Esophagus (tissue), 2 donors: ENCODE results near the gene TTC17. TPM values are rescaled to one million over a fixed set of nuclear protein-coding genes. Genes with fewer than 3 reads are reported as not detected.
"Not testable (repeated sequence)": the region's sequence is repeated elsewhere in the genome, so short reads cannot be mapped to it uniquely, and the experiment has no call there.

Experiments
- H3K27ac ChIP-seq, 2 donors: one replicate each; pipeline ENCODE4 v1.5.1; 2013; ENCODE audit warnings: low read depth in 2 of 2, mild to moderate bottlenecking in 2 of 2, inconsistent platforms in 1 of 2, low read length in 1 of 2, moderate library complexity in 1 of 2
- H3K27me3 ChIP-seq, 2 donors: one replicate each; pipeline ENCODE4 v1.6.1; 2013; ENCODE audit warnings: low read length in 2 of 2, control low read depth in 1 of 2, mild to moderate bottlenecking in 1 of 2; ENCODE audit not compliant: insufficient read depth in 2 of 2, control insufficient read depth in 1 of 2
- H3K36me3 ChIP-seq, 2 donors: one replicate each; pipeline ENCODE4 v1.6.1; 2013; ENCODE audit warnings: low read length in 1 of 2; ENCODE audit not compliant: control insufficient read depth in 2 of 2, insufficient read depth in 2 of 2
- H3K4me1 ChIP-seq, 2 donors: one replicate each; pipeline ENCODE4 v1.6.1; 2013; ENCODE audit warnings: low read length in 1 of 2; ENCODE audit not compliant: control insufficient read depth in 2 of 2, insufficient read depth in 2 of 2
- H3K4me3 ChIP-seq, 2 donors: one replicate each; pipeline ENCODE4 v1.5.1; 2013; ENCODE audit warnings: low read length in 2 of 2, mild to moderate bottlenecking in 2 of 2, low read depth in 1 of 2, moderate library complexity in 1 of 2
- H3K9me3 ChIP-seq, 2 donors: one replicate each; pipeline ENCODE4 v1.6.1; 2013; ENCODE audit warnings: mild to moderate bottlenecking in 2 of 2, low read depth in 1 of 2, low read length in 1 of 2, moderate library complexity in 1 of 2; ENCODE audit not compliant: control insufficient read depth in 2 of 2, insufficient read depth in 1 of 2
- WGBS, 2 donors: extraction: QIAGEN DNeasy Blood & Tissue Kit; methylation state at CpG; one replicate each; pipeline ENCODE4 v1.1.7; 2013; 5-methylcytosine and 5-hydroxymethylcytosine counted together
- polyA plus RNA-seq, 2 donors: library from polyadenylated mRNA; stranded (reverse); fragments of 200-250 nt; gene quantifications; one replicate each; pipeline ENCODE4 v1.2.3, GENCODE V29; 2013
- donor health status: healthy with polysubstance abuse.
- donor health status: Bipolar disorder and iron deficiency.

Gene TTC17, protein sequence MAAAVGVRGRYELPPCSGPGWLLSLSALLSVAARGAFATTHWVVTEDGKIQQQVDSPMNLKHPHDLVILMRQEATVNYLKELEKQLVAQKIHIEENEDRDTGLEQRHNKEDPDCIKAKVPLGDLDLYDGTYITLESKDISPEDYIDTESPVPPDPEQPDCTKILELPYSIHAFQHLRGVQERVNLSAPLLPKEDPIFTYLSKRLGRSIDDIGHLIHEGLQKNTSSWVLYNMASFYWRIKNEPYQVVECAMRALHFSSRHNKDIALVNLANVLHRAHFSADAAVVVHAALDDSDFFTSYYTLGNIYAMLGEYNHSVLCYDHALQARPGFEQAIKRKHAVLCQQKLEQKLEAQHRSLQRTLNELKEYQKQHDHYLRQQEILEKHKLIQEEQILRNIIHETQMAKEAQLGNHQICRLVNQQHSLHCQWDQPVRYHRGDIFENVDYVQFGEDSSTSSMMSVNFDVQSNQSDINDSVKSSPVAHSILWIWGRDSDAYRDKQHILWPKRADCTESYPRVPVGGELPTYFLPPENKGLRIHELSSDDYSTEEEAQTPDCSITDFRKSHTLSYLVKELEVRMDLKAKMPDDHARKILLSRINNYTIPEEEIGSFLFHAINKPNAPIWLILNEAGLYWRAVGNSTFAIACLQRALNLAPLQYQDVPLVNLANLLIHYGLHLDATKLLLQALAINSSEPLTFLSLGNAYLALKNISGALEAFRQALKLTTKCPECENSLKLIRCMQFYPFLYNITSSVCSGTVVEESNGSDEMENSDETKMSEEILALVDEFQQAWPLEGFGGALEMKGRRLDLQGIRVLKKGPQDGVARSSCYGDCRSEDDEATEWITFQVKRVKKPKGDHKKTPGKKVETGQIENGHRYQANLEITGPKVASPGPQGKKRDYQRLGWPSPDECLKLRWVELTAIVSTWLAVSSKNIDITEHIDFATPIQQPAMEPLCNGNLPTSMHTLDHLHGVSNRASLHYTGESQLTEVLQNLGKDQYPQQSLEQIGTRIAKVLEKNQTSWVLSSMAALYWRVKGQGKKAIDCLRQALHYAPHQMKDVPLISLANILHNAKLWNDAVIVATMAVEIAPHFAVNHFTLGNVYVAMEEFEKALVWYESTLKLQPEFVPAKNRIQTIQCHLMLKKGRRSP
- 10 to 100 TPM; 20.1 to 32.7 TPM for polyA plus RNA-seq

DNA sequence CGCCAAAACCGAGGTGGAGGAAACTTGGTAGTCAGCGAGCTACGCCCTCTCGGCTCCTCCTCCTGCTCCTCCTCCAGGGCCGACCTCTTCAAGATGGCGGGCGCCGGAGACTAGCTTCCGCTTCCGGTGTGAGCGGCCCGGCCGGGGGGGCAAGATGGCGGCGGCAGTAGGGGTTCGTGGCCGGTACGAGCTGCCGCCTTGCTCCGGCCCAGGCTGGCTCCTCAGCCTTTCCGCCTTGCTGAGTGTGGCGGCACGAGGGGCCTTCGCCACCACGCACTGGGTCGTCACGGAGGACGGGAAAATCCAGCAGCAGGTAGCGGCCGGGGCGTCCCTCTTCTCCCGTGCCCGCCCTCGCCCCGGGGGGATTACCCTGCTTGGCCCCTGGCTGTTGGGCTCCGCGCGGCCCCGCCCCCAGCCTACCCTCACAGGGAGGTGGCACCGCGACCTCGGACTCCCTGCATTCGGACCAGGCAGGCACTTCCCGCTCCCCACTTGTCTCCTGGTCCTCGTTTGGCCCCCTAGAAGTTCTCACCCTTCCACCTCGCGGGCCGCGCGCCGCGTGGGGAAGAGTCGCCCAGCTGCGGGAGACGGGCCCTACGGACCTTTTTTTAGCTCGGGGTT is at the start of gene TTC17:
Gene TTC17 (plus strand): TSS at position 120 of the 621 bp plus-strand sequence. CDS start 35 bp downstream, at position 155.
- Histone ChIP-seq H3K4me3 (peak within 1 kb of the TSS; percentile 80 to 96), H3K27me3 (no peaks in the 10 kb centered on the region), H3K36me3 (no peaks in the 10 kb centered on the region), H3K27ac (peak within 1 kb of the TSS; percentile 93 to 95), H3K4me1 (no peaks in the 10 kb centered on the region), H3K9me3 (no peaks in the 10 kb centered on the region)
- 0 to 1% methylated on average over 46 to 58 of the region's 58 CpGs for WGBS, 2 donors

DNA sequence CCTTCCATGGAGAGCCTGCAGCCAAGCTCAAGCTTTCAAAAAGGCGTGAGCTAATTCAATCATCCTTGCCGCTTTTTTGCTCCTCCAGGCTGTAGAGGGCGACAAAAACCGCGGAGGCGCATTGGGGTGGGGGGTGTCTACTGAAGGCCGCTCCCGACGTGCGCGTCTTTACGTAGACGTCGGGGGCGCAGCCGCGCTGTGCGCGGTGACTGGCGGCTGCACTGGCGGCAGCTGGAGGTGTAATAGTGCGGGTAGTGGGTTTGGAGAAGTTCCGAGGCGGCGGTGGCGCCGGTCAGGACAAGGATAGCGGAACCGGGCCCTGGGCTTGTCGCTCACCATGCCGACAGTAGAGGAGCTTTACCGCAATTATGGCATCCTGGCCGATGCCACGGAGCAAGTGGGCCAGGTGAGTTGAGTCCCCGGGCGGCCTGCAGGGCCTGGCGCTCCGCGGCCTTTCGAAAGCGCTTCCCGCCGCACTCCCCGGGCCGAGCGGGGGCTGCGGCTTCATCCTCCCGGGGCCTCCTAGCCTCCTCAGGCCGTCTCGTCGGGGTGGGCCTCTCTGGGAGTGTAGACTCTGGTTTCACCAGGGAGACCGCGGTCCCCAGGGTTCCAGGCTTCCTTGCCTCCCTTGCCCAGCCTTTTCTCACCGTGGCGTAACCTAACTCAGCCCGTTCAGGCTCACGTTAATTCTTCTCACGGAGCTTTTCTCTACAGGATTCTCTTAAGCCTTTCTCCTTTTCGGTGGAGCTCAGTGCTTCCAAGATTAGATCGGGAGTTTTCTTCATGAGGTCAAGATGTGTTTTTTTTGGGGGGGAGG is 46.7 kb upstream of the TTC17 start, which contains the start of gene API5:
Gene API5 (plus strand): TSS at position 206 of the 817 bp plus-strand sequence. CDS start 132 bp downstream, at position 338.
- Histone ChIP-seq H3K36me3 (peaks cover 0 to 3% of the 10 kb centered on the region in 2 donors), H3K27ac (peak within 1 kb of the TSS; percentile 82 to 92), H3K9me3 (no peaks in the 10 kb centered on the region), H3K27me3 (no peaks in the 10 kb centered on the region), H3K4me3 (peak within 1 kb of the TSS; percentile 72 to 78), H3K4me1 (no peaks in the 10 kb centered on the region)
- 0 to 1% methylated on average over 52 to 60 of the region's 60 CpGs for WGBS, 2 donors

DNA sequence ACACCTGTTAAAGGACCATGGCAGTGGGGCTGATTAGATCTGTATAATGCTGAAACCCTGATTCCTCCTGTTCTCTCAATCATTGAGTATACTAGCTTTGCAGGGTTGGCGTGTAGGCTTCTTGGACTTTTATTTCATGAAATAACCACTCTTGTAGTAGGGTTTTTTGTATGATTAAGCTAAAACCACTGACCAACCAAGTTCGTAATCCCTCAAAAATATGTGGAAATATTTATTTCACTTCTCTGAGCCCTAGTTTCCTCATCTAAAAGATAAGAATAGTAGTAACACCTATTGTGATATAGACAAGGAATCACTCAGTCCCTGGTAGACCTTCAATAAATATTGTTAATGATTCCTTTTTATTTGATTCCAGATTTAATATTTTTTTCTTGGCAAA is 42.8 kb upstream of the TTC17 start:
- no peak overlapping the region for H3K27ac ChIP-seq
- H3K27me3 ChIP-seq = no peaks in the 10 kb centered on the region
- WGBS, 2 donors = 78 to 81% methylated on average over 2 of the region's 2 CpGs
- peaks cover 0 to 3% of the 10 kb centered on the region in 2 donors for H3K36me3 ChIP-seq
- H3K4me1 ChIP-seq = no peaks in the 10 kb centered on the region
- H3K4me3 ChIP-seq = no peak overlapping the region
- H3K9me3 ChIP-seq = no peaks in the 10 kb centered on the region

DNA sequence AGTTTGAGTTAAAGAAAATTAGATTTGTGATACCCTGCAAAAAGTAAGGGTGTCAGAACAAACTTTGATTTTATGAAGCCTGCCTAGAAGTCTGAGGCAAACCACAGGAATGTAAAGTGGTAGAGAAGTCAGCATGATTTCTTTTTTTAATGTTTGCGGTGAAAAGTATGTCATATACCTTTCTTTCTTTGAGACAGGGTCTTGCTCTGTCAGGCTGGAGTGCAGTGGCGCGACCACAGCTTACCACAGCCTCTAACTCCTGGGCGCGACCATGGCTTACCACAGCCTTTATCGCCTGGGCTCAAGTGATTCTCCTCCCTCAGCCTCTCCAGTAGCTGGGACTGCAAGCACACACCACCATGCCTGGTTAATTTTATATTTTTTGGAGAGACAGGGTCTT is 42.3 kb upstream of the TTC17 start:
- Histone ChIP-seq H3K36me3 (peaks cover 0 to 3% of the 10 kb centered on the region in 2 donors), H3K9me3 (no peaks in the 10 kb centered on the region), H3K27me3 (no peaks in the 10 kb centered on the region), H3K4me1 (no peaks in the 10 kb centered on the region), H3K4me3 (no peak overlapping the region), H3K27ac (no peak overlapping the region)
- WGBS, 2 donors = 78 to 85% methylated on average over 6 of the region's 6 CpGs

DNA sequence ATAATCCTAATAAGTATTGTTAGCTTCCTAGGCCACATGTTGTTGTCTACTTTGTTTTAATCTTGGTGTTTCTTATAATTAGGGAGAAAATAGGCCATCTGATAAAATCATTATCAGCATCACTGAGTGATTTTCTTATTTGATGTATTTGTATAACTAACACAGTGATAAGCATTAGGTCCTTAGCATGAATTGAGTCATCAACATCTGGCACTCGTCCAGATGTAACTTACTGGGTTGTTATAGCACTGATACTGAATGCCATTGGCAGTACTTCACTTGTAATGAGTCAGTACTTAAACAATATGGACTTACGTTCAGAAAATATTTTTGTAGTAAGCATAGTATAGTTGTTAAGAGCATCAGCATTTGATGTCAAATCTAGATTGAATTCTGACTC is 30.7 kb upstream of the TTC17 start:
- peaks cover 15% of the 10 kb centered on the region in 2 donors for H3K36me3 ChIP-seq
- WGBS, 2 donors = 39 to 45% methylated on average over 2 of the region's 2 CpGs
- H3K4me1 ChIP-seq = no peaks in the 10 kb centered on the region
- H3K27me3 ChIP-seq = no peaks in the 10 kb centered on the region
- no peaks in the 10 kb centered on the region for H3K9me3 ChIP-seq
- H3K4me3 ChIP-seq = no peak overlapping the region
- no peak overlapping the region for H3K27ac ChIP-seq

DNA sequence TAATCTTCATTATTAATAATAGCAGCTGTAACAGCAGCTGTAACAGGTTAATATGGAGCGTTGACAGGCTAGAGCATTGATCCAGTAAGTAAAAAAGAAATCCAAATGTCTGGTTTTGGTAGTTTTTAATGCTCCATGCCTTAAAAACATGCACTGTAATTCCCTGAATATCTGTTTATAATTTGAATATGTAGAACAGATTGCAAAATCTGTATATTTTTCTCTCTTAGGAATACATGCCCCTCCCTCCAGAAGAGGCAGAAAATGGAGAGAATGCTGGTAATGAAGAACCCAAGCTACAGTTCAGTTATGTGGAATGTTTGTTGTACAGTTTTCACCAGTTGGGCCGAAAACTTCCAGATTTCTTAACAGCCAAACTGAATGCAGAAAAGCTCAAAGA is 30.2 kb upstream of the TTC17 start:
- Histone ChIP-seq H3K27ac (no peak overlapping the region), H3K27me3 (no peaks in the 10 kb centered on the region), H3K9me3 (no peaks in the 10 kb centered on the region), H3K4me3 (no peak overlapping the region), H3K36me3 (peaks cover 13% of the 10 kb centered on the region in 2 donors), H3K4me1 (no peaks in the 10 kb centered on the region)
- WGBS, 2 donors = 91 to 96% methylated on average over 2 of the region's 2 CpGs

DNA sequence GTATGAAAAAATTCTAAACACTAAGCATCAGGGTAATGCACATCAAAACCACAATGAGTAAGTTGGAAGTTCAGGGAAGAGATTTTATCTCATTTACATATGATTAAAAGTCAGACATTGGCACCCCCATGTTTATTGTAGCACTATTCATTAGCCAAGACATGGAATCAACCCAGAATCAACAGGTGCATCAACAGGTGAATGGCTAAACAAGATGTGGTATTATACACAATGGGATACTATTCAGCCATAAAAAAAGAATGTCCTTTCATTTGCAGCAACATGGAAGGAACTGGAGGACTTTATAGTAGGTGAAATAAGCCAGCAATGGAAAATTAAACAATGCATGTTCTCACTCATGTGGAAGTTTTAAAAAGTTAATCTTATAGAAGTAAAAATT is 17.6 kb upstream of the TTC17 start:
- Histone ChIP-seq H3K27ac (no peak overlapping the region), H3K36me3 (peaks cover 2 to 4% of the 10 kb centered on the region in 2 donors), H3K4me3 (no peak overlapping the region), H3K4me1 (no peaks in the 10 kb centered on the region), H3K9me3 (no peaks in the 10 kb centered on the region), H3K27me3 (no peaks in the 10 kb centered on the region)

DNA sequence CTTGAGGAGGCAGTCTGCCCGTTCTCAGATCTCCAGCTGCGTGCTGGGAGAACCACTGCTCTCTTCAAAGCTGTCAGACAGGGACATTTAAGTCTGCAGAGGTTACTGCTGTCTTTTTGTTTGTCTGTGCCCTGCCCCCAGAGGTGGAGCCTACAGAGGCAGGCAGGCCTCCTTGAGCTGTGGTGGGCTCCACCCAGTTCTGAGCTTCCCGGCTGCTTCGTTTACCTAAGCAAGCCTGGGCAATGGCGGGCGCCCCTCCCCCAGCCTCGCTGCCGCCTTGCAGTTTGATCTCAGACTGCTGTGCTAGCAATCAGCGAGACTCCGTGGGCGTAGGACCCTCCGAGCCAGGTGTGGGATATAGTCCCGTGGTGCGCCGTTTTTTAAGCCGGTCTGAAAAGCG is 7.3 kb upstream of the TTC17 start:
- not testable (repeated sequence) for H3K27ac ChIP-seq, H3K36me3 ChIP-seq, H3K9me3 ChIP-seq, H3K4me1 ChIP-seq, H3K27me3 ChIP-seq, H3K4me3 ChIP-seq
- 10 to 19% methylated on average over 3 to 5 of the region's 17 CpGs for WGBS, 2 donors
